Pancreas (tissue), 10 donors: ENCODE measurements around the gene NSD2. TPM values are rescaled to one million over a fixed set of nuclear protein-coding genes. Genes with fewer than 3 reads are reported as not detected.

Experiments used
- ATAC-seq, 4 donors: fragments of 200-7000 bp; cut with Tn5 transposase; one replicate each; pipeline versions ENCODE4 v1.8.0 to v1.9.1; 2020; ENCODE audit warnings: mild to moderate bottlenecking in 4 of 4, moderate library complexity in 4 of 4
- DNase-seq, 6 donors: peaks; one replicate each; pipeline ENCODE4 v3.0.0-alpha.2; 2020
- FAIRE-seq: peaks from 2 replicates; lab custom pipeline; 2012; peaks lifted over from hg19 to GRCh38; lab: Jason Lieb, UNC
- H3K27ac ChIP-seq, 4 donors: fragments of 200-600 bp; sonication (generic); 1 replicate in 3 of 4; 2 replicates in 1 of 4; pipeline versions ENCODE4 v1.5.0 to v1.8.0; 2020
- H3K27me3 ChIP-seq, 4 donors: fragments of 200-600 bp; one replicate each; pipeline ENCODE4 v1.8.0; 2021
- H3K36me3 ChIP-seq, 3 donors: fragments of 200-600 bp; sonication (generic) in 1 of 3; one replicate each; pipeline versions ENCODE4 v1.5.0 to v1.8.0; 2020 to 2021
- H3K4me1 ChIP-seq, 3 donors: fragments of 200-600 bp; one replicate each; pipeline ENCODE4 v1.8.0; 2021
- H3K4me3 ChIP-seq, 4 donors: fragments of 200-600 bp; sonication (generic) in 2 of 4; one replicate each; pipeline versions ENCODE4 v1.5.0 to v1.8.0; 2020 to 2021
- H3K9me3 ChIP-seq, 4 donors: fragments of 200-600 bp; one replicate each; pipeline ENCODE4 v1.8.0; 2021
- WGBS, 2 donors: extraction: QIAGEN DNeasy Blood & Tissue Kit; methylation state at CpG; one replicate each; pipeline ENCODE4 v1.1.7; 2013; 5-methylcytosine and 5-hydroxymethylcytosine counted together
- intact Hi-C, 3 donors: fragments of 100-400 bp; cut with DNase I; formaldehyde crosslinking; loops; one replicate each; pipeline versions ENCODE4 v1.11.1 to v1.14.2; 2022
- polyA plus RNA-seq, 2 donors: library from polyadenylated mRNA; stranded (reverse); fragments of 200-250 nt; gene quantifications; one replicate each; pipeline ENCODE4 v1.2.3, GENCODE V29; 2013
- total RNA-seq, 6 donors: library from RNA; stranded (reverse); fragmentation: NEBNext Ultra II Directional in 4 of 6; extraction: Animal tissue kit (Norgen Biotek cat#: 25700) in 4 of 6; gene quantifications; one replicate each; pipeline versions ENCODE4 v1.2.1 to v1.2.4, GENCODE V29; 2021 to 2023
- TF ChIP-seq, protein P1 (sequence below), 4 donors: fragments of 200-600 bp; sonication (generic) in 3 of 4; IDR thresholded peaks; one replicate each; pipeline versions ENCODE4 v1.5.0 to v1.8.0; 2021; ENCODE audit warnings: antibody characterized with exemption in 4 of 4
- donor health status: healthy with polysubstance abuse.
- donor health status: DM: no; HTN: no; CAD: no; lungs with moderate emphysema.
- donor health status: DM: no; HTN: no; CAD: no.
- donor health status: control.
- donor health status: control.
- donor health status: Bipolar disorder and iron deficiency.
- donor health status: DM: yes; HTN: yes; CAD: no.
- donor health status: DM: no; HTN: no; CAD: no.
- donor health status: DM: no; HTN: no; CAD: no.
- donor health status: DM: yes; HTN: yes; CAD: no.

The NSD2 gene
- total and polyA plus RNA-seq, 8 donors = 11.7 to 36.6 (median 22.4) TPM

DNA sequence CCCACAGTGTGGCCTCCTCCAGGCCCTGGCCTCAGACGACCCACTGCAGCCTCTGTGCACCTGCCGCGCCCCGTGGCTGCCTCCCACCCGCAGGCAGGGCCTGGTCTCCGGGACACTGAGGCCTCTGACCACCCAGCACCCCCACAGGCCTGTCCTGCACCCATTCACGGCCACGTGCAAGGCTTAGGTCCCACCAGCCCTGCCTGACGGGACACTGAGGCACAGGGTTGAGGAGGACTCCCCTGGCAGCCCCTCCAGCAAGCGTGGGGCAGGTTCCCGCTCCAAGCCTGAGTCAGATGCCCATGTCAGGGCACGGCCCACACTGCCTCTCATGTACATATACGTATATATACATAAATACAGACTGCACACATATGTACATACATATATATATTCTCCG is 114.1 kb downstream of the NSD2 start:
- Histone ChIP-seq H3K4me3 (no peak overlapping the region), H3K27me3 (no peaks in the 10 kb centered on the region), H3K4me1 (no peaks in the 10 kb centered on the region), H3K9me3 (no peaks in the 10 kb centered on the region), H3K27ac (no peak overlapping the region), H3K36me3 (peaks cover 8 to 79% (median 33%) of the 10 kb centered on the region in 3 donors)
- no peak for ATAC-seq
- FAIRE-seq = no peak
- no peak for DNase-seq
- TF ChIP-seq, protein P1, sequence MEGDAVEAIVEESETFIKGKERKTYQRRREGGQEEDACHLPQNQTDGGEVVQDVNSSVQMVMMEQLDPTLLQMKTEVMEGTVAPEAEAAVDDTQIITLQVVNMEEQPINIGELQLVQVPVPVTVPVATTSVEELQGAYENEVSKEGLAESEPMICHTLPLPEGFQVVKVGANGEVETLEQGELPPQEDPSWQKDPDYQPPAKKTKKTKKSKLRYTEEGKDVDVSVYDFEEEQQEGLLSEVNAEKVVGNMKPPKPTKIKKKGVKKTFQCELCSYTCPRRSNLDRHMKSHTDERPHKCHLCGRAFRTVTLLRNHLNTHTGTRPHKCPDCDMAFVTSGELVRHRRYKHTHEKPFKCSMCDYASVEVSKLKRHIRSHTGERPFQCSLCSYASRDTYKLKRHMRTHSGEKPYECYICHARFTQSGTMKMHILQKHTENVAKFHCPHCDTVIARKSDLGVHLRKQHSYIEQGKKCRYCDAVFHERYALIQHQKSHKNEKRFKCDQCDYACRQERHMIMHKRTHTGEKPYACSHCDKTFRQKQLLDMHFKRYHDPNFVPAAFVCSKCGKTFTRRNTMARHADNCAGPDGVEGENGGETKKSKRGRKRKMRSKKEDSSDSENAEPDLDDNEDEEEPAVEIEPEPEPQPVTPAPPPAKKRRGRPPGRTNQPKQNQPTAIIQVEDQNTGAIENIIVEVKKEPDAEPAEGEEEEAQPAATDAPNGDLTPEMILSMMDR (IDR thresholded peaks at IDR 0.05) = no peak
- 93 to 95% methylated on average over 14 of the region's 14 CpGs for WGBS, 2 donors
- intact Hi-C loops = no loop called here

DNA sequence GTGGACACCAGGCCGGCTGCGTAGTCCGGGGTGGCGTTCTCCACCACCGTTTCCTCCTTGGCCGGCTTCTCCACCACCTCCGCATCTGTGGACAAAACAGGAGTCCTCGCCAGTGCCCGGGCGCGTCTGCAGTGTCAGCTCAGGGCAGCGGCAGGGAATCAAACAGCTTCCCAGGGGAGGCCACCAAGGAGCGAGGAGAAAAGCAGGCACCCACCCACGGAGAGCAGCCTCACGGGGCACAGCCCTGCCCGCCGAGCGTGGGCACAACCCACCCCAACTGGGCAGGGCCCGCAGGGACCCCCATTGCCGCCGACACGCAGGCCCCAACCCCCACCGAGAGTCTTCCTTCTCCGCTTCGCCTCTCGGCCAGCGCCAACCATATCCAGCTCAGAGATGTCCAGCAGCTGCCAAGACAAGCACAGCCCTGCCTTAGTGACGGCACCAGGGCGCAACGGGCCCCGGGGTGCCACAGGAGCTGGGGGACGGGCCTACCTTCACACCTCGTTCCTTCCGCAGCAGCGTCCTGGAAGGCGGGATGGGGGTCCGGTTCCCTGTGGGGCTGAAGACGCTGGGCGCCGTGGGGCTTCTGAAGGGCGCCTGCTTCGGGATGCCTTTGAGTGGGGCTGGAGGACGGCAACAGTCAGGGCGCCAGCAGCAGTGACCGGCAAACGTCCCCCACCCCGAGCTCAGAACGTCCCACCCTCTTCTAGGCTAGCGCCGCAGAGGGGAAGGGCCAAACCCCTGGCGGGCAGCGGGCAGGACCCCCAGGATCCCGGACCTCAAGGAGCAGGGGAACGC is 114.8 kb downstream of the NSD2 start:
- peaks cover 8 to 79% (median 33%) of the 10 kb centered on the region in 3 donors for H3K36me3 ChIP-seq
- DNase-seq (no peak), ATAC-seq (no peak)

DNA sequence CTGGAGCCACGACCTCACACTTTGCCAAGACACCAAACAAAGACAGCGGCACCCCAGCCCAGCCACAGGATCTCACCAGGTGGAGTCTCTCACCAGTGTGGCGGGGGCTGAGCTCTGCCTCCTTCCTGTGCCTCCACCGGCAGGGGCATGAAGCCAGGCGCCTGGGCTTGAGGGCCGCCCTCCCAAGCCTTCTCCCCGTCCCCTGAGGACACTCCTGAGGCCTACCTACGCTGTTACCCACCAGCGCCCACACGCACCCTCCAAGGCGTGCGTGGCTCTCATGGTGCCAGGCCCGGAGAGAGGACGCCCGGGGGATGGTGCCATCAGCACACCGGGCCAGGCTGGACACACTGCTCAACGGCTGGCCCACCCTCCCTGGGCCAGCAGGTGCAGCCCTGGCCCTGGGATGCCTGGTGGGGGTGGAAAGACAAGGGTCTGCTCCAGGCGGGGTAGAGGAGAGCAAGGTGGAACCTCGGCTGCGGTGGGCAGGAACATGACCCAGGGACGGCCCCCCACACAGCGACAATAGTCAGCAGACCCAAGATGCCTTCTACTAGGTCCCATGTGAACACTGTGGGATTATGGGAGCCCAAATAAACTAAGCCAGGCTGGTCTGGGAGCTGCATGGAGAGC is 115.5 kb downstream of the NSD2 start:
- intact Hi-C loops = no loop called here
- H3K36me3 ChIP-seq = peaks cover 8 to 79% (median 33%) of the 10 kb centered on the region in 3 donors

More for the DNA sequence above, 114.8 kb downstream of the NSD2 start:
- H3K27me3 ChIP-seq = no peaks in the 10 kb centered on the region
- intact Hi-C loops = no loop called here
- whole genome bisulfite sequencing, 2 donors = 94 to 95% methylated on average over 53 to 54 of the region's 54 CpGs
- no peak overlapping the region for H3K4me3 ChIP-seq
- TF ChIP-seq, protein P1 (IDR thresholded peaks at IDR 0.05) = no peak
- H3K9me3 ChIP-seq = no peaks in the 10 kb centered on the region
- no peak for FAIRE-seq
- no peak overlapping the region for H3K27ac ChIP-seq
- no peaks in the 10 kb centered on the region for H3K4me1 ChIP-seq

GRCh38 chr4:1987296-1987695 is 116.1 kb downstream of the NSD2 start:
- Histone ChIP-seq H3K9me3 (no peaks in the 10 kb centered on the region), H3K27ac (no peak overlapping the region), H3K4me1 (no peaks in the 10 kb centered on the region), H3K36me3 (peaks cover 8 to 78% (median 33%) of the 10 kb centered on the region in 3 donors), H3K4me3 (no peak overlapping the region), H3K27me3 (no peaks in the 10 kb centered on the region)
- TF ChIP-seq, protein P1 (IDR thresholded peaks at IDR 0.05) = no peak
- DNase-seq = peak in 1 of 6 donors; percentile 76
- WGBS, 2 donors = 95% methylated on average over 19 of the region's 19 CpGs
- FAIRE-seq = no peak
- ATAC-seq = no peak
- intact Hi-C loops = no loop called here

More for the DNA sequence above, 115.5 kb downstream of the NSD2 start:
- no peak for ATAC-seq
- TF ChIP-seq, protein P1 (IDR thresholded peaks at IDR 0.05) = no peak
- DNase-seq = peak in 1 of 6 donors; percentile 73
- no peaks in the 10 kb centered on the region for H3K4me1 ChIP-seq
- no peaks in the 10 kb centered on the region for H3K9me3 ChIP-seq
- FAIRE-seq = no peak
- no peak overlapping the region for H3K4me3 ChIP-seq
- WGBS, 2 donors = 90 to 93% methylated on average over 19 to 22 of the region's 22 CpGs
- no peaks in the 10 kb centered on the region for H3K27me3 ChIP-seq
- no peak overlapping the region for H3K27ac ChIP-seq
